Panc1 (cell line): ENCODE measurements around the gene MAGIX. TPM values are rescaled to one million over a fixed set of nuclear protein-coding genes. Genes with fewer than 3 reads are reported as not detected.

Experiments used
- ATAC-seq: fragments of 200-7000 bp; cut with Tn5 transposase; 2 replicates; pipeline ENCODE4 v1.9.1; 2020; ENCODE audit warnings: mild to moderate bottlenecking, moderate library complexity
- BruUV-seq: library from RNA; stranded (reverse); fragments of 400-500 nt; replicated peaks from 2 replicates; lab custom pipeline; 2021; lab: Mats Ljungman, UMichigan
- CTCF ChIA-PET: fragments of 300-600 bp; sonication (Branson Sonifier 250); formaldehyde crosslinking; loops from one replicate; lab custom pipeline; 2022; ENCODE audit warnings: antibody characterized with exemption; lab: Charles Lee
- POLR2A ChIA-PET: fragments of 300-600 bp; sonication (Branson Sonifier 250); formaldehyde crosslinking; loops from one replicate; lab custom pipeline; 2022; ENCODE audit warnings: antibody characterized with exemption; lab: Charles Lee
- DNase-seq: peaks from one replicate; pipeline ENCODE4 v3.0.0-alpha.2; 2010; ENCODE audit warnings: low read depth, low spot score
- H3K27ac ChIP-seq: 2 replicates; pipeline ENCODE4 v1.5.1; 2011; ENCODE audit warnings: mild to moderate bottlenecking, low read length, inconsistent platforms
- H3K27me3 ChIP-seq: fragments of 200-500 bp; sonication (Bioruptor generic); 2 replicates; pipeline ENCODE4 v1.6.0; 2014; ENCODE audit warnings: low read length, inconsistent platforms; ENCODE audit not compliant: control insufficient read depth, insufficient read depth
- H3K36me3 ChIP-seq: fragments of 200-500 bp; sonication (Bioruptor generic); 2 replicates; pipeline ENCODE4 v1.5.1; 2014; ENCODE audit warnings: inconsistent platforms, mild to moderate bottlenecking, low read length, moderate library complexity; ENCODE audit not compliant: control insufficient read depth, insufficient read depth
- H3K4me1 ChIP-seq: 2 replicates; pipeline ENCODE4 v1.5.1; 2011; ENCODE audit warnings: inconsistent platforms, mild to moderate bottlenecking, low read length, moderate library complexity; ENCODE audit not compliant: control insufficient read depth, insufficient read depth
- H3K4me3 ChIP-seq, 2 experiments: 2 replicates each; pipeline ENCODE4 v1.5.1; 2011 to 2012; ENCODE audit warnings: low read depth in 2 of 2, low read length in 2 of 2, mild to moderate bottlenecking in 2 of 2, inconsistent platforms in 1 of 2, moderate library complexity in 1 of 2
- H3K9me3 ChIP-seq: fragments of 200-500 bp; sonication (Bioruptor generic); 2 replicates; pipeline ENCODE4 v1.5.1; 2014; ENCODE audit warnings: low read depth, mild to moderate bottlenecking, inconsistent platforms, low read length, moderate library complexity; ENCODE audit not compliant: control insufficient read depth, insufficient read depth
- CTCF ChIP-seq: fragments of 450-650 bp; IDR thresholded peaks from 2 replicates; pipeline ENCODE4 v1.5.1; 2017; ENCODE audit warnings: mild to moderate bottlenecking
- POLR2AphosphoS5 ChIP-seq: IDR thresholded peaks from 2 replicates; pipeline ENCODE4 v1.6.1; 2012; ENCODE audit warnings: mild to moderate bottlenecking, low read depth, low read length, moderate library complexity
- REST ChIP-seq, 2 experiments: IDR thresholded peaks; 2 replicates each; pipeline ENCODE4 v1.6.1; 2011 to 2012; ENCODE audit warnings: low read depth in 2 of 2, control low read depth in 1 of 2, low read length in 1 of 2, mild to moderate bottlenecking in 1 of 2, moderate library complexity in 1 of 2; ENCODE audit not compliant: insufficient read depth in 1 of 2
- SIN3A ChIP-seq: IDR thresholded peaks from 2 replicates; pipeline ENCODE4 v1.6.1; 2012; ENCODE audit warnings: low read depth, mild to moderate bottlenecking, low read length, moderate library complexity, borderline replicate concordance; ENCODE audit not compliant: insufficient read depth
- TCF7L2 ChIP-seq: IDR thresholded peaks from 2 replicates; pipeline ENCODE4 v1.6.1; 2011; ENCODE audit warnings: mild to moderate bottlenecking, low read depth, low read length, inconsistent platforms
- in situ Hi-C: cut with HindIII; loops from 2 replicates; pipeline ENCODE4 v1.10.0; 2016; ENCODE audit warnings: low sequenced_read_pairs, low pct_unique_long_range_greater_than_20kb
- intact Hi-C: fragments of 100-400 bp; cut with micrococcal nuclease; formaldehyde crosslinking; loops from one replicate; pipeline ENCODE4 v1.10.0; 2022; ENCODE audit not compliant: unreplicated experiment
- total RNA-seq: library from RNA; stranded (reverse); gene quantifications from one replicate; pipeline ENCODE4 v1.2.1, GENCODE V29; 2021; ENCODE audit not compliant: unreplicated experiment

Gene MAGIX
- total RNA-seq, 1 experiment from 2014 or later, result 3.8 TPM

GRCh38 chrX:49187526-49187925, 25.0 kb downstream of the MAGIX start:
- in situ Hi-C loops, result no loop called here
- POLR2A ChIA-PET, result interaction anchor here (0.6 kb wide), 1 partner anchor 16 kb away, joined by 3 read pairs; the partner anchor contains the start of gene PLP2
- Histone ChIP-seq H3K27me3 (no peaks in the 10 kb centered on the region), H3K4me1 (peaks cover 21% of the 10 kb centered on the region), H3K36me3 (no peaks in the 10 kb centered on the region), H3K4me3 (peak overlapping the region in 1 of 2 experiments; percentile 91; a peak in 2 of 4 replicates), H3K27ac (peak overlapping the region; percentile 94), H3K9me3 (no peaks in the 10 kb centered on the region)
- no peak for TF ChIP-seq TCF7L2
- TF ChIP-seq SIN3A, result no peak
- no peak for TF ChIP-seq POLR2AphosphoS5
- no peak for TF ChIP-seq CTCF
- TF ChIP-seq REST (IDR thresholded peaks at IDR 0.05; ENCODE audit: insufficient read depth in 1 of 2, low read depth in 2 of 2, low read length in 1 of 2), result no peak
- DNase-seq (no peak), ATAC-seq (no peak)
- intact Hi-C loops, result no loop called here
- BruUV-seq, result no TSS peak
- CTCF ChIA-PET, result no interaction called here

GRCh38 chrX:49188468-49189076, 26.0 kb downstream of the MAGIX start:
- BruUV-seq, result no TSS peak
- H3K27ac ChIP-seq, result peak overlapping the region; percentile 94

More at GRCh38 chrX:49188468-49189076, 26.0 kb downstream of the MAGIX start:
- DNase-seq, result no peak
- TF ChIP-seq REST (IDR thresholded peaks at IDR 0.05; ENCODE audit: insufficient read depth in 1 of 2, low read depth in 2 of 2, low read length in 1 of 2), result no peak
- no peak for TF ChIP-seq TCF7L2
- no peak for TF ChIP-seq SIN3A
- TF ChIP-seq CTCF, result no peak
- TF ChIP-seq POLR2AphosphoS5, result no peak
- no peaks in the 10 kb centered on the region for H3K27me3 ChIP-seq
- ChIA-PET CTCF (no interaction called here), POLR2A (no interaction called here)
- no peak for ATAC-seq
- no peaks in the 10 kb centered on the region for H3K9me3 ChIP-seq
- H3K36me3 ChIP-seq, result no peaks in the 10 kb centered on the region
- intact Hi-C loops, result no loop called here
- in situ Hi-C loops, result no loop called here
- H3K4me1 ChIP-seq, result peaks cover 21% of the 10 kb centered on the region
- H3K4me3 ChIP-seq, result no peak overlapping the region
